Gastroesophageal sphincter (tissue), 4 donors: ENCODE results near the gene PTPN1. TPM values are rescaled to one million over a fixed set of nuclear protein-coding genes. Genes with fewer than 3 reads are reported as not detected.

Source experiments
- ATAC-seq: fragments of 150-250 bp; one replicate; pipeline ENCODE4 v1.9.1; 2016; ENCODE audit warnings: mild to moderate bottlenecking, moderate library complexity
- H3K27ac ChIP-seq, 4 donors: fragments of 200-600 bp; sonication (generic) in 3 of 4; 1 replicate in 3 of 4; 2 replicates in 1 of 4; pipeline ENCODE4 v1.5.1; 2016 to 2019
- H3K27me3 ChIP-seq: fragments of 200-600 bp; sonication (generic); one replicate; pipeline ENCODE4 v1.5.1; 2019
- H3K36me3 ChIP-seq, 2 donors: fragments of 200-600 bp; sonication (generic); one replicate each; pipeline ENCODE4 v1.5.1; 2019; ENCODE audit warnings: control low read depth in 1 of 2
- H3K4me1 ChIP-seq, 3 donors: fragments of 200-600 bp; sonication (generic); 1 replicate in 2 of 3; 2 replicates in 1 of 3; pipeline ENCODE4 v1.5.1; 2016 to 2019; ENCODE audit warnings: control low read depth in 2 of 3
- H3K4me3 ChIP-seq, 2 donors: fragments of 200-600 bp; sonication (generic); one replicate each; pipeline ENCODE4 v1.5.1; 2019; ENCODE audit warnings: mild to moderate bottlenecking in 1 of 2, moderate library complexity in 1 of 2
- H3K9me3 ChIP-seq, 3 donors: fragments of 200-600 bp; sonication (generic); one replicate each; pipeline ENCODE4 v1.5.1; 2017 to 2019; ENCODE audit warnings: control low read depth in 2 of 3
- CTCF ChIP-seq, 4 experiments: fragments of 200-600 bp in 2 of 4; fragments of 450-650 bp in 2 of 4; sonication (generic) in 1 of 4; IDR thresholded peaks; one replicate each; pipeline ENCODE4 v1.5.1; 2017 to 2019; ENCODE audit warnings: antibody characterized with exemption in 4 of 4, mild to moderate bottlenecking in 2 of 4, moderate library complexity in 2 of 4
- EP300 ChIP-seq: sonication (generic); formaldehyde crosslinking; IDR thresholded peaks from one replicate; pipeline ENCODE4 v1.6.1; 2017; ENCODE audit warnings: antibody characterized with exemption, mild to moderate bottlenecking
- POLR2A ChIP-seq, 2 donors: fragments of 450-650 bp; IDR thresholded peaks; one replicate each; pipeline ENCODE4 v1.6.1; 2017; ENCODE audit warnings: antibody characterized with exemption in 2 of 2, mild to moderate bottlenecking in 2 of 2, moderate library complexity in 1 of 2
- POLR2AphosphoS5 ChIP-seq: sonication (generic); formaldehyde crosslinking; IDR thresholded peaks from one replicate; pipeline ENCODE4 v1.6.1; 2017; ENCODE audit warnings: antibody characterized with exemption
- WGBS, 2 donors: methylation state at CpG; one replicate each; pipeline ENCODE4 v1.1.5; 2018; ENCODE audit warnings: low coverage in 1 of 2; 5-methylcytosine and 5-hydroxymethylcytosine counted together
- total RNA-seq, 4 donors: library from RNA; depleted of rRNA; stranded (reverse); fragments of >200 nt; gene quantifications; one replicate each; pipeline ENCODE4 v1.1.0, GENCODE V29; 2016

Gene PTPN1
- total RNA-seq, 4 donors from 2014 or later = 27.6 to 43.6 (median 38.4) TPM

GRCh38 chr20:50629670-50630045, 119.5 kb downstream of the PTPN1 start:
- H3K27me3 ChIP-seq = no peaks in the 10 kb centered on the region
- no peaks in the 10 kb centered on the region for H3K36me3 ChIP-seq
- 83 to 91% methylated on average over 1 to 6 of the region's 7 CpGs for WGBS, 2 donors

GRCh38 chr20:50630578-50631263, 120.5 kb downstream of the PTPN1 start:
- ATAC-seq = no peak
- no peaks in the 10 kb centered on the region for H3K27me3 ChIP-seq
- H3K4me1 ChIP-seq = peaks cover 0 to 36% (median 10%) of the 10 kb centered on the region in 3 donors
- TF ChIP-seq EP300 (no peak), POLR2AphosphoS5 (no peak), POLR2A (IDR thresholded peaks at IDR 0.05) (no peak), CTCF (IDR thresholded peaks at IDR 0.05) (no peak)
- H3K36me3 ChIP-seq = no peaks in the 10 kb centered on the region
- H3K27ac ChIP-seq = no peak overlapping the region
- WGBS, 2 donors = 78 to 100% methylated on average over 1 to 8 of the region's 21 CpGs
- no peak overlapping the region for H3K4me3 ChIP-seq
- H3K9me3 ChIP-seq = no peaks in the 10 kb centered on the region

More at GRCh38 chr20:50629670-50630045, 119.5 kb downstream of the PTPN1 start:
- no peaks in the 10 kb centered on the region for H3K9me3 ChIP-seq
- no peak for ATAC-seq
- H3K4me1 ChIP-seq = peaks cover 0 to 33% (median 11%) of the 10 kb centered on the region in 3 donors
- no peak for TF ChIP-seq CTCF (IDR thresholded peaks at IDR 0.05)
- no peak for TF ChIP-seq EP300
- TF ChIP-seq POLR2AphosphoS5 = no peak
- no peak for TF ChIP-seq POLR2A (IDR thresholded peaks at IDR 0.05)
- no peak overlapping the region for H3K27ac ChIP-seq
- H3K4me3 ChIP-seq = no peak overlapping the region

DNA sequence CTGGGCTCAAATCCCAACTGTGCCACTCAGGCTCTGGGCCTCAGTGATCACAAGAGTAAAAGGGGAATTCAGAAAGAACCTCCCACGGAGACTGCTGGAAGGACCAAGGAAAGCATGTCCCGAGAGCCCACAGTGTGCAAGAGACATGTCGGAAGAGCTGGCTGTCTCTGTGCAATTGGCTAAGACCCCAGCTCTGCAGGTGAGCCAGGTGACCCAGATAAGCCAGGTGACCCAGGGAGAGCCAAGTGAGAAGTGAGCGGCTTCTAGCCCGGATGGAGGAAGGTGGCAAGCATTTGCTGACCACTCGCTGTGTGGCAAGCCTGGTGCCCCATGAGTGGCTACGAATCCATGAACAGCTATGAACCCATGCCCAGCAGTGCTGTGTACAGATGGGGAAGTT, 122.1 kb downstream of the PTPN1 start:
- Histone ChIP-seq H3K27ac (no peak overlapping the region), H3K27me3 (no peaks in the 10 kb centered on the region), H3K9me3 (no peaks in the 10 kb centered on the region), H3K4me3 (no peak overlapping the region), H3K36me3 (no peaks in the 10 kb centered on the region), H3K4me1 (peaks cover 0 to 39% (median 17%) of the 10 kb centered on the region in 3 donors)
- TF ChIP-seq CTCF (IDR thresholded peaks at IDR 0.05) (no peak), POLR2A (IDR thresholded peaks at IDR 0.05) (no peak), POLR2AphosphoS5 (no peak), EP300 (no peak)
- ATAC-seq = no peak
- 73 to 87% methylated on average over 3 to 5 of the region's 7 CpGs for WGBS, 2 donors

- H3K27me3 ChIP-seq = no peaks in the 10 kb centered on the region
- TF ChIP-seq EP300 (no peak), CTCF (IDR thresholded peaks at IDR 0.05) (no peak), POLR2A (IDR thresholded peaks at IDR 0.05) (no peak)
- 80 to 95% methylated on average over 1 to 4 of the region's 5 CpGs for WGBS, 2 donors
- H3K9me3 ChIP-seq = no peaks in the 10 kb centered on the region
- H3K4me3 ChIP-seq = no peak overlapping the region
- H3K36me3 ChIP-seq = no peaks in the 10 kb centered on the region
- H3K4me1 ChIP-seq = peaks cover 0 to 44% (median 17%) of the 10 kb centered on the region in 3 donors
- no peak for ATAC-seq
- H3K27ac ChIP-seq = no peak overlapping the region
Measured at GRCh38 chr20:50632701-50633100, 122.5 kb downstream of the PTPN1 start.

DNA sequence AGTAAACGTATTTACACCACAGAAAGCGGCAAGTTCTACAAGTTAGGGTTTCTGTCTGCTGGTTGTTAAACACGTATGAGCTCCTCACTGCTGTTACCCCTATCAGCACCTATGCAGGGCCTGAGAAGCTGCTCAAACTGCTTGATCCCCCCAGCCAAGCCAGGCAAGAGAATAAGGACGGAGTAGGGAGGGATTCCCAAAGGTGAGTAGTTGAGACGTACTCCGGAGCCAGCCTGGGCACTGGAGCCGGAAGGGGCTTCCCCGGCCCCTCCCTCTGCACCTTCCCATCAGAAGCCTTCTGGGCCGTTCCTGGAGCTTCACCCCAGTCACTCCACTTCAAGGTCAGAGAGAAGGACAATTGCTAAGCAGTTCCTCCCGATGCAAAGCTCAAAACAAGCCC, 123.2 kb downstream of the PTPN1 start:
- WGBS, 2 donors = 69 to 77% methylated on average over 3 to 5 of the region's 10 CpGs
- Histone ChIP-seq H3K4me1 (peaks cover 0 to 50% (median 19%) of the 10 kb centered on the region in 3 donors), H3K9me3 (no peaks in the 10 kb centered on the region), H3K36me3 (no peaks in the 10 kb centered on the region), H3K4me3 (no peak overlapping the region), H3K27me3 (no peaks in the 10 kb centered on the region), H3K27ac (no peak overlapping the region)
- no peak for ATAC-seq
- TF ChIP-seq EP300 (no peak), POLR2A (IDR thresholded peaks at IDR 0.05) (no peak), POLR2AphosphoS5 (no peak), CTCF (IDR thresholded peaks at IDR 0.05) (no peak)
